RCC 7860 (cell line): Measurements from ENCODE around the gene PPARA.
"Not testable (repeated sequence)": the region's sequence is repeated elsewhere in the genome, so short reads cannot be mapped to it uniquely, and the experiment has no call there.

Source experiments
- DNase-seq: peaks from one replicate; pipeline ENCODE4 v3.0.0-alpha.2; 2015; ENCODE audit warnings: low spot score
- FAIRE-seq: peaks from 2 replicates; lab custom pipeline; 2012; peaks lifted over from hg19 to GRCh38; lab: Jason Lieb, UNC

PPARA gene

DNA sequence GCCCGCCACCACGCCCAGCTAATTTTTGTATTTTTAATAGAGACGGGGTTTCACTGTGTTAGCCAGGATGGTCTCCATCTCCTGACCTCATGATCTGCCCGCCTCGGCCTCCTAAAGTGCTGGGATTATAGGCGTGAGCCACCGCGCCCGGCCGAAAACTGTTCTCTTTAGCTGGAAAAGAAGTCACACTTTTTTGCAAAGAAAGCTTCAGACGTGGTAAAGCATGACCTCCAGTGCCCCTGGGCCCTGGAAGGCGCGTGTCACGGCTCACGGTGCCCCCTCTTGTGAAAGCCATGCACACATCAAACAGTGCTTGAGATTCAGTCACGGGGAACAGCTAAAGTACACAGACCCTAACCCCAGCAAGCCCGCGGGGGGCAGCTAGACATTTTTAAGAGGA, 48.5 kb downstream of the PPARA start:
- DNase-seq, FAIRE-seq: not testable (repeated sequence)

DNA sequence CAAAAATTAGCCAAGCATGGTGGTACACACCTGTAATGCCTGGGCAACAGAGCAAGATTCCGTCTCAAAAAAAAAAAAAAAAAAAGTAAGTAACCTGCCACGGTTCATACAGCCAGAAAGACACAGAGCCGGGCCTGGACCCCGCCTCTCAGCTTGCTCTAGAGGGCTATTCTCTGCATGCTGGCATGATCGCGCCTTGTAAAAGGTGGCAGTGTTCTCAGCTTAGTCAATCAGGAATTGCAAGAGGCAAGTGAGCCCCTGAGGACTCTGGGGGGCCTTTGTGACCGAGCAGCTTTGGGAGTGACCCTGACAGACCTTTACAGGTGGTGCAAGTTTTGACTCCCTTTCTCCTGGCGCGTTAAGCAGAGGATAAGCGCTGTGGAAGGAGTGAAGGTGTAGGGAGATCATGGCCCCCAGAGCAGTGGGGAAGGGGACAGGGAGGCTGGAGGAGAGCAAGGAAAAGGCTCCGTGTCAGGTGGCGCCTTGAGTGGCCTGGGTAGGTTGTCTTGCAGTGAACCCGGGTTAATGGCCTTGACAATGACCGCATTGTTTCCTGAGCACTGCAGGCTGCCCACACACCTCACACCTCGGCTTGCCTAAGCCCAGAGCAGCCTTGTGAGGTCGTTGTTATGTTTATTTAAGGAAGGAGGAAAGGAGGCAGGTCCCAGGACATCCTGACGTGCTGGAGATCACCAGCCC, 50.9 kb downstream of the PPARA start:
- FAIRE-seq (no peak), DNase-seq (no peak)

DNA sequence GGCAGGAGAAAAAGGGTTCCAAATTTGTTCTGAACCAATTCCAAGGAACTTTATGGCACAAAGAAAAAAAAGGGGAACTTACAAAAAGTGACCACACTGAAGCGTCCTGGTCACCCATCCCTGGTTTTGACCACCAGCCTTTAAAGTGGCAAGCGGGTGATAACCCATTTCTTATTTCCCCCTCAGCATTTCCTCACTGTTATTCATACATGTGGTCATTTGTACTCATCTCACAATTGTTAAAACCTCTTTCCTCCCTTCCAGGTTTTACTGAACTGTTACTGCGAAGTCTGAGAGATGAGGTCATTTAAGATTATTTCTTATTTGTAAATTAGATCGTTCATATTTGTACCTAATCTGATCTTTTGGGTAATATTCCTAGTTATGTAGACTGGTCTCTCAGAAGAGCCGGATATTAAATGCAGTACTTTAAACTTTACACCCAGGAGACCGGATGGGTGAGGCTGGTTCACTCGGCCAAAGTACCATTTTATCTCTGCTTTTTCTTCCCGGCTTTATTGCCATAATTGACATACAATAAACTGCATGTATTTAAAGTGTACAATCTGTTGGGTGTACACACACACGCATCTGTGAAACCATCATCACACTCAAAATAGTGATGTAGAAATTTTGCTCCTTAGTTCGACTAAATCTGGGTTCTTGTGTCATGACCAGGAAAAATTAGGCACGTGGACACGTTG, 52.7 kb downstream of the PPARA start:
- FAIRE-seq (no peak), DNase-seq (no peak)

DNA sequence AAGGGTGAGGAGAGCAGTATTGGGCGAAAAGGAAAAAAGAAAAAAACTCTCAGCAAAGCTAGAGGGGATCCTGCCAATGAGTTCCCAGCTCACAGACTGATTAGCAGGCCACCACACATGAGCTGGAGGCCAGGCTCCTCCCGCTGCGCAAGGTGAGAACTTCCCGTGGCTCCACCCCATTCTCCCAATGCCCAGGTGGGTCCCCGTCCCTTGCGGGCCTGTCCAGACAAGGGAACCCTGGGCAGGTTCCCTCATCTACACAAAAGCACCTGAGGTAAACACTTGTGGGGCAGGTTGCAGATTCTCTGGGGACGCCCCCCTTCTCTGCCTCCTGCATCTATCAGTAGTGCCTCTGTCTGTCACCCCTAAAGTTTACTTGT, 53.3 kb downstream of the PPARA start:
- FAIRE-seq = no peak
- DNase-seq = no peak

DNA sequence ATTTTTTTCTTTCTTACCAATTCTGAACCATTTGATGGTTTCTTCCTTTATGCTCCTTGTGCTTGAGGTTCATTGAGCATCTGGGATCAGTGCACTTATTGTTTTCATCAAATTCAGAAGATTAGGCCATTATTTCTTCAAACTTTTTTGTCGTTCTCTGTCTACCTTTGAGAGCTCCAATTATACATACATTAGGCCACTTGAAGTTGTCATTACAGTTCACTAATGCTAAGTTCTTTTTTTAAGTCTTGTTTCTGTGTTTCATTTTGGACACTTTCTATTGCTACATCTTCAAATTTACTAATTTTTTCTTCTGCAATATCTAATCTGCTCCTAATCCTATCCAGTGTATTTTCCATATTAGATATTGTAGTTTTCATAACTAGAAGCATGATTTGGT, 58.9 kb downstream of the PPARA start:
- FAIRE-seq (no peak), DNase-seq (no peak)

DNA sequence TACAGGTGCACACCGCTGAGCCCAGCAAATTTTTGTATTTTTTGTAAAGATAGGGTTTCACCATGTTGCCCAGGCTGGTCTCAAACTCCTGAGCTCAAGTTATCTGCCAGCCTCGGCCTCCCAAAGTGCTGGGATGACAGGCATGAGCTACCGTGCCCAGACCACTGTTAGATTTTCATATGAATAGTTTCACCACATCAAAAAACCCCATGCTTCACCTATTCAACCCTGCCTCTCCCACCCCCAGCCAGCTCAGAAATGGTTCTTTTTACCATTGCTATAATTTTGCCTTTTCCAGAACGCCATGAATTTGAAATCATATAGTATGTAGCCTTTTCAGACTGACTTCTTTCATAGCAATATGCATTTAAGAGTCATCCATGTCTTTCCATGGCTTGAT, 61.9 kb downstream of the PPARA start:
- FAIRE-seq (no peak), DNase-seq (no peak)

DNA sequence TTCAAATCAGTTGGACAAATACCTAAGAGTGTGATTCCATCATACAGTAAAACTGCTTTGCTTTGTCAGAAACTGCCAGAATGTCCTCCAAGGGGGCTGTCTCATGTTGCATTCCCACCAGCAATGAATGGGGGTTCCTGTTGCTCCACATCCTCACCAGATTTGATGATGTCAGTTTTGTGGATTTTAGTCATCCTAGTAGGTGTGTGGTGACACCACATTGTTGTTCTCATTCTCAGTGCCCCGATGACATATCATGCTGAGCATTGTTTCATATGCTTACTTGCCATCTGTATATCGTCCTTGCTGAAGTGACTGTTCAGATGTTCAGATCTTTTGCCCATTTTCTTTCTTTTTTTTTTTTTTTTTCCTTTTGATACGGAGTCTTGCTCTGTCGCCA, 62.7 kb downstream of the PPARA start:
- no peak for FAIRE-seq

DNA sequence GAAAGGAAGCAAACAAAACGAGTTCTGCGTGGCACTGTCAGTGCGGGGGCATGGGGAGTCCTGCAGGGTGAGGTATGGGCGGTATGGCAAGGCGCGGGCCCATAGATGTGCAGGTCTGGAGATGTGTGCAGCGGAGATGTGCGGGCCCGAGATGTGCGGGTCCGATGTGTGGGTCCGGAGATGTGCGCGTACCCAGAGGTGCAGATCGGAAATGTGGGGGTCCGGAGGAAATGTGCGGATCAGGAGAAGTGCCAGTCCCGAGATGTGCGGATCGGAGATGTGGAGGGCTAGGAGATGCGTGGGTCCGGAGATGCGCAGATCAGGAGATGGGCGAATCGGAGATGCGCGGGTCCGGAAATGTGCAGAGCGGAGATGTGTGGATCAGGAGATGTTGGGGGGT, 63.8 kb downstream of the PPARA start:
- DNase-seq (no peak), FAIRE-seq (no peak)

More for the DNA sequence above, 62.7 kb downstream of the PPARA start:
- no peak for DNase-seq

DNA sequence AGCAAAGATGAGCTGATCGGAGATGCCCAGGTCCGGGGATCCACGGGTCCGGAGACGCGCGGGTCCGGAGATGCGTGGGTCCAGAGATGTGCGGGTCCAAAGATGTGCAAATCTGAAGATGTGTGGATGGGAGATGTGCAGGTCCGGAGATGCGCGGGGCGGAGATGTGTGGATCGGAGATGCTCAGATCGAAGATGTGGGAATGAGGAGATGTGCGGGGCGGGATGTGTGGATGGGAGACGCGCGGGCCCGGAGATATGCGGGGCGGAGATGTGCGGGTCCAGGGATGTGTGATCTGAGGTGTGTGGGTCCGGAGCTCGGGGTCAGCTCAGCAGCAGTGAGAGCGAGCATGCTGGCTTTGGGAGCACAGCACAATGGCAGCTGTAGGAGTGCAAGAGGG, 64.3 kb downstream of the PPARA start:
- FAIRE-seq (no peak), DNase-seq (no peak)

DNA sequence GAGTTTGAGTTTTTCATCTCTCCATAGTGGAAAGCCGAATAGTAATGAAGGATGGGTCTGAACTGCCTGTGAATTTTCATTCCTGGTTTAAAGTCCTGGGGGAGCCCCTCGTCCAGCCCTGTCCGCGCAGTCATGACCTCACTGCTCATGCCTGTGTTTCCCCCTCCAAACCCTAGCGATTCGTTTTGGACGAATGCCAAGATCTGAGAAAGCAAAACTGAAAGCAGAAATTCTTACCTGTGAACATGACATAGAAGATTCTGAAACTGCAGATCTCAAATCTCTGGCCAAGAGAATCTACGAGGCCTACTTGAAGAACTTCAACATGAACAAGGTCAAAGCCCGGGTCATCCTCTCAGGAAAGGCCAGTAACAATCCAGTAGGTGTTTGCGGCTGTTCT, 69.3 kb downstream of the PPARA start:
- DNase-seq (no peak), FAIRE-seq (no peak)

DNA sequence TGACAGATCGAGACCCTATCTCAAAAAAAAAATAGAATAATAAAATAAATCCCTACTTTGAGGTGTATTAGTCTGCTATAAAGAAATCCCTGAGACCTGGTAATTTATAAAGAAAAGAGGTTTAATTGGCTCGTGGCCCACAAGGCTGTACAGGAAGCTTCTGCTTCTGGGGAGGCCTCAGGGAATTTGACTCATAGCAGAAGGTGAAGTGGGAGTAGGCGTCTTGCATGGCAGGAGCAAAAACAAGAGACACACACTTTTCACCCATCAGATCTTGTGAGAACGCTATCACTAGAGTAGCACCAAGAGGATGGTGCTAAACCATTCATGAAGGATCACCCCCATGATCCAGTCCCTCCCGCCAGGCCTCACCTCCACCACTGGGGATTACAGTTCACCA, 70.6 kb downstream of the PPARA start:
- DNase-seq (no peak), FAIRE-seq (no peak)

DNA sequence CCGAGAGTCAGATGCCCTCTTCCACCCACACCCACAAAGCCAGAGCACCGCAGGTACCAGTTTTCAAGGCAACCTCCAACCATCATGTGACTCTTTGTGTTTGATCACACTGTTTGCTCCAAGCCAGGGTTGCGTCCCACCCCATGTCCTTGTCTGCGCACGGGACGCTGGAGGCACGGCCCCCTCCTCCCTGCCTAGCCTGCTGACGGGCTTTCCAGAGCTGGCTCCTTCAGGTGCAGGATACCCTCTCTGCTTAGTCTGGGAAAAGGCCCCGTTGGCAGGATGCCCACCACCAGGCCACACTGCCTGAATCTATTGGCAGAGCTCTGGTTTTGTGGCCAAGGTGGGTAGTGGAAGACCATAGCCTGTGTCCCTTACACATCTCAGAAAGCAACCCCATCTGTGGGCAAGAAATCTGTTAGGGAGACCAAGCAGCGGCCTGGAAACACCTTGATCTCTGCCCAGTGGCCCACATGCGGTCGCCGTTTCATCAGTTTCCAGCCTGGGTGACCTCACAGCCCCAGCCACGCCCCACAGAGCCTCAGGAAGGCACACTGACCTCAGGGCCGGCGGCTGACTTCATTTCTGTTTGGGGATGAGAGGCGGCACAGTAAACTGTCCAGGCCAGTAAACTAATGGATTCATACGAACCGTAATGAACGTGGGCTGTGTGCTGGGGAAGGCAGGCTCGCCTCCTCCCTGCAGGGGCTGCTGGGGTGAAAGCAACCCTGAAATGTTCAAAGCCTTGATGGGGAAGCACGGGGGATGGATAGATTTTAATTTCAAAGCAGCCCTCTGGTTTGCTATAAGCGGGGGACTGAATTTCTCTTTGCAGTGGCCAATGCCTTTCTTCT, 73.9 kb downstream of the PPARA start:
- no peak for DNase-seq
- no peak for FAIRE-seq

DNA sequence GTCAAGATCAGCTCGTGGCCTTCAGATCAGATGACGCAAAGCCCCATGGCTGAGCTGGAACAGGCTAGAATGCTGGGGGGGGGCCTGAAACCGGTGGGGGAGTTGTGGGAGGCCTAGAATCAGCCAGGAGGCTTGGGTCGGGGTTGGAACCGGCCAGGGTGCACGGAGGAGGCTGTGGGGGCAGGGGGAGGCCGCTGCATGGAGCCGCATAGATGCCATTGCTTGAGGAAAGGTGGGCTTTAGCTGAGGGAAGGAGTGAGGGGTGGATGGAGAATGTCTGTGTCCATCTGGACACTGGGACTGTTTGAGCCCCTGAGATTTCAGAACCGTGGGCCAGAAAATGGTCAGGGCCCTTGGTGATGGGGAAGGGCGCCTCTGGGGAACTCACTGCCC, 74.6 kb downstream of the PPARA start:
- no peak for FAIRE-seq
- no peak for DNase-seq

DNA sequence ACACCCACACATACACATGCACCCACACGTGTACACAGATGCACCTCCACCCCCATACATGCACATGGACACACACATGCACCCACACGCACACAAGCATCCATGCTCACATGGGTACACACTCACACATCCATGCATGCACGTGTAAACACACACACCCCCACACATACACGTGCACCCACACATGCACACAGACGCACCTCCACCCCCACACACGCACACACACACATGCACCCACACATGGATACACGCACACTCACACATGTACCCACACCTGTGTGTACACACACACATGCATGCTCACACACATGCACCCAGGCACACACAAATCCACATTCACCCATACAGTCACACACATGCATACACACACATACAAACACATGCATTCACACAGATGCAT, 75.3 kb downstream of the PPARA start:
- FAIRE-seq (no peak), DNase-seq (no peak)

DNA sequence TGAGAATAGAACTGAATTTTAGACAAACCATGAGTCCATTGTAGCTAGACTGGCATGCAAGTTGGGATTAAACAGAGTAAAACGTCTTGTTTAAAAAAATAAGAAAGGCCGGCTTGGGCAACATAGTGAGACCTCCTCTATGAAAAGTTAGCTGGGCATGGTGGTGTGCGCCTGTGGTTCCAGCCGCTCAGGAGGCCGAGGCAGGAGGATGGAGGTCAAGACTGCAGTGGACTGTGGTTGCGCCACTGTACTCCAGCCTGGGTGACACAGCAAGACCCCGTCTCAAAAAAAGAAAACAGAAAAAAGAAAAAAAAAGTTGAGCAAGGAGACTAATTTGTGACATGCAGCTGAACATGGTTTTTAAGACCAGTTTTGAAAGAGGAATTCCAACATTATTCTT, 76.3 kb downstream of the PPARA start:
- DNase-seq (no peak), FAIRE-seq (no peak)

DNA sequence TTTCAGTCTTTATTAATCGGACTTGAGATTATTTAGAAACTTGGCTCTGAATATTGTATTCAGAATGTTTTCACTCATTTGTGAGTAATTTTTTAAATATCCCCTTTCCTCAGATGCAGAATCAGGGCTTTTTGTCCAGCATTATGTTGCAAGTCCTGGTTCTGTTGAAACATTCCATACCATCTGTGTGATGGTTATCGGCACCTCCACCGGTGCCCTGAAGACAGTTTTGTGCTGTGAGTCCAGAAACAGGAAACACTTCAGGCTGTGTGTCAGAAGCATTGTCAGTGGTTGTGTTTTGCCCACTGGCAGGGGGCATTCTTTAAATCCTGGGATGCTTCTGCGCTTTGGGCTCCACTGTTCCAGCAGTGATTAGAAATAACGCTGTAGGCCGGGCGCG, 79.4 kb downstream of the PPARA start:
- DNase-seq (no peak), FAIRE-seq (no peak)

DNA sequence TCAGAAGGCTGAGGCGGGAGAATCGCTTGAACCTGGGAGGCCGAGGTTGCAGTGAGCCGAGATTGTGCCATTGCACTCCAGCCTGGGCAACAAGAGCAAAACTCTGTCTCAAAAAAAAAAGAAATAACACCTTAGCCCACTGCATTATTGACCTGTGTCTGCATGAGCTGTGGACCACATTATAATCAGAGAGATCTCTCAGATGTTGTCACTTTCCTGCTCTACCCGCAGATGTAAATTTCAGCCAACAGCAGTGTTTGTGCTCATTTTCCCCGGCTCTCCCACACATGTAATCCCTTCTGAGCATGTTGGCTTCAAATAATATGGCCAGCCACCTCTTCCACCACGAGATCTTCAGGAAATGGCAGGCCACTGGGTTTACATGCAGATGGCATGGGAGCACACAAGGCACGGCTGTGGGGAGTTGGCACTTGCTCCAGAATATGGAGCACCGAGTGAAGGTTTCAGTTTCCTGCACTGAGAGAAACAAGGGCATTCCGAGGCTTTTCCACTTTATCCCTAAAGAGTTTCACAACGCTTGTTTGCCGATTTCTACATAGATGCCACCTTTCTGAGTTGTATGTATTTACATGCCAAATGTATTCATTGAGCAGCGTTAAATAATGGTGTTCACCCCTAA, 80.1 kb downstream of the PPARA start:
- no peak for FAIRE-seq
- no peak for DNase-seq

DNA sequence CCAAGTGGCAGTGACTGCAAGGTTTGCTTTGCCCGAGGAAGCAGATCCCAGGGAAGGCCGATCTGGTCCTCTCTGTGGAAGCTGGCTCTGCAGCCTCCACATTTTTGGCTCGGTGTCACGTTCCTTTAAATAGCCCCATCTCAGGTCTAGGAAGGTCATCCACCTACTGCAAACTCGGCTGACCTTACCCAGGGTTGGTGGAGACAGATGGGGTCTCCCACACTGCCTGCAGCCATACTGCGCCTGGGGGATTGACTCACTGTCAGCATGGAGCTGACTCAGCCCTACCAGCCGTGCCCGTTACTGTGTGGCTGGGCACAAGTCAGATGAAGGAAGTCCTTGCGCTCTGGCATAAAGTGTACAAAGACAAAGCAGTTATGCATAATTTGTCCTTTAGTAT, 82.9 kb downstream of the PPARA start:
- peak; percentile 32 for DNase-seq
- no peak for FAIRE-seq

DNA sequence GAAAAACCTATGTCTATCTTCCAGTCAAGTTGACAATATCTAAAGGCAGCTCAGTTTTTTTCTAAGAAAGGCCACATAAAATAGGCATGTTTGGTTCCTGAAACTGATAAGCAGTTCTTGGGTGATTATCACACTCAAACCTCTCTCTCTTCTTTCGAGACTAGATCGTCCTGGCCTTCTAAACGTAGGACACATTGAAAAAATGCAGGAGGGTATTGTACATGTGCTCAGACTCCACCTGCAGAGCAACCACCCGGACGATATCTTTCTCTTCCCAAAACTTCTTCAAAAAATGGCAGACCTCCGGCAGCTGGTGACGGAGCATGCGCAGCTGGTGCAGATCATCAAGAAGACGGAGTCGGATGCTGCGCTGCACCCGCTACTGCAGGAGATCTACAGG, 84.6 kb downstream of the PPARA start:
- no peak for DNase-seq
- no peak for FAIRE-seq

DNA sequence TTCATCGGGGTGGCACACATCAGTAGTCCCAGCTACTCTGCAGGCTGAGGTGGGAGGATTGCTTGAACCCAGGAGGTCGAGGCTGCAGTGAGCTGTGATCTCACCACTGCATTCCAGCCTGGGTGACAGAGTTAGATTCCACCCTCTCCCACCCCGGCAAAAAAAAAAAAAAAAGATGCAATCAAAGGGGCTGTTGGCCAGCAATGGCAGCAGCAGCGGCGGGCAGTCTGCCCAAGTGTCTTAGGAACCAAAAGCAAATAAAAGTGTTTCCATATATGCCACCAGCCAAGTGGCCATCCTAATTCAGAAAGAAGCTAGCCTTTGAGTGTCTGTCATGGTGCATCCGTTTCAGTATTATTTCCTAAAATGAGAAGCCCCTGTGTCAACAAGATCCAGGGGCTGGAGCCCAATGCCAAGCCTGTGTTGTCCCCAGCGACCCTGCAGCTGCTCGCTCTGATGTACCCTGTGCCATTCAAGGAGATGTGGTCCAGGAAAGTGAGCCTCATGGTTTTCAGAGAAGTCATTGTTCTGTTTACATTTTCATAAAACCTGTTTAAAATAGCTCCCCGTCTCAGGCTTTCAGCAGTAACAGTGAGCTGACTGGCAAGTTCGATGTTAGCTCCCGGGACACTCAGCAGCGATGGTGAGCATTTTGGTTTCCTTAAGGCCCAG, 87.3 kb downstream of the PPARA start:
- no peak for FAIRE-seq
- DNase-seq = no peak

DNA sequence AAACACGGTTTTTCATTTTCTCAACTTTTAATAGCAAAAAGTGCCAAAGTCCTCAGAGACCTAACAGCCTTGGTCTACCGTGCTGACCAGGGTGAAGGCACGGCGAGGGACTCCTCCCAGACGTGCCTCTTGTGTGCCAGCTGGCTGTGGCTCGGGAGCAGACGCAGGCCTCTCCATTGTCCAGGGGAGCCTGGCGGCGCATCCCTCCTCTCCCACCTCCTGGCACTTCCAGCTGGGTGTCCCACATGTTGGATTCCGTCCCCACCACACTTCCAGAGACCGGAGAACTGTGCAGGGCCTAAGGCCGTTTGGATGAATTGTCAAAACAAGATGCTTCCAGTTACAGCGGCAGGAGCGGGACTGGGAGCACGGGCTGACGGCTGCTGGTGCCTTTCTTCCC, 88.2 kb downstream of the PPARA start:
- no peak for FAIRE-seq
- no peak for DNase-seq
